Ovary (tissue), 9 donors: Measurements from ENCODE around the gene PTPRK. TPM values are rescaled to one million over a fixed set of nuclear protein-coding genes. Genes with fewer than 3 reads are reported as not detected.

ENCODE experiments used
- DNase-seq, 5 donors: peaks; one replicate each; pipeline ENCODE4 v3.0.0-alpha.2; 2019 to 2020
- H3K27ac ChIP-seq, 2 donors: fragments of 200-600 bp; one replicate each; pipeline versions ENCODE4 v1.5.1 to v1.8.0; 2019 to 2022
- H3K27me3 ChIP-seq: fragments of 200-600 bp; one replicate; pipeline ENCODE4 v1.8.0; 2022
- H3K36me3 ChIP-seq: fragments of 200-600 bp; sonication (generic); one replicate; pipeline ENCODE4 v1.5.1; 2019
- H3K4me1 ChIP-seq: one replicate; pipeline ENCODE4 v1.8.1; 2013; ENCODE audit warnings: mild to moderate bottlenecking, moderate library complexity; ENCODE audit not compliant: insufficient read depth
- H3K4me3 ChIP-seq: fragments of 200-600 bp; sonication (generic); one replicate; pipeline ENCODE4 v1.5.1; 2017
- H3K9me3 ChIP-seq, 2 donors: fragments of 200-600 bp in 1 of 2; sonication (generic) in 1 of 2; one replicate each; pipeline versions ENCODE4 v1.5.1 to v1.8.1; 2013 to 2019; ENCODE audit warnings: mild to moderate bottlenecking in 1 of 2, moderate library complexity in 1 of 2
- CTCF ChIP-seq, 3 donors: fragments of 450-650 bp in 2 of 3; fragments of 200-600 bp in 1 of 3; IDR thresholded peaks; one replicate each; pipeline versions ENCODE4 v1.5.1 to v1.8.0; 2016 to 2022; ENCODE audit warnings: antibody characterized with exemption in 3 of 3, mild to moderate bottlenecking in 1 of 3
- EP300 ChIP-seq: sonication (generic); formaldehyde crosslinking; IDR thresholded peaks from one replicate; pipeline ENCODE4 v1.6.1; 2017; ENCODE audit warnings: antibody characterized with exemption
- POLR2A ChIP-seq: fragments of 450-650 bp; IDR thresholded peaks from one replicate; pipeline ENCODE4 v1.6.1; 2017; ENCODE audit warnings: antibody characterized with exemption, mild to moderate bottlenecking, moderate library complexity
- WGBS, 3 donors: extraction: QIAGEN DNeasy Blood & Tissue Kit in 1 of 3; methylation state at CpG; one replicate each; pipeline versions ENCODE4 v1.1.5 to v1.1.7; 2013 to 2017; 5-methylcytosine and 5-hydroxymethylcytosine counted together
- intact Hi-C, 4 donors: fragments of 100-400 bp; cut with DNase I; formaldehyde crosslinking; loops; one replicate each; pipeline versions ENCODE4 v1.11.0 to v1.15.1; 2022 to 2023
- polyA plus RNA-seq, 2 donors: library from polyadenylated mRNA; stranded (reverse); fragments of 200-250 nt in 1 of 2; fragments of 350-450 nt in 1 of 2; fragmentation: Illumina TruSeq in 1 of 2; extraction: RNeasy Lipid Tissue Mini Kit (QIAGEN cat#74804) in 1 of 2; gene quantifications; one replicate each; pipeline ENCODE4 v1.2.3, GENCODE V29; 2013 to 2014
- total RNA-seq, 7 donors: library from RNA; depleted of rRNA in 2 of 7; stranded (reverse); fragments of >200 nt in 2 of 7; fragmentation: NEBNext Ultra II Directional in 3 of 7; extraction: Animal tissue kit (Norgen Biotek cat#: 25700) in 3 of 7; gene quantifications; one replicate each; pipeline versions ENCODE4 v1.1.0 to v1.2.4, GENCODE V29; 2016 to 2023
- donor health status: DM: no; HTN: no; CAD: no; lungs with moderate emphysema.
- donor health status: DM: no; HTN: no; CAD: no.
- donor health status: Bipolar disorder and iron deficiency.
- donor health status: DM: yes; HTN: yes; CAD: no.
- donor health status: DM: no; HTN: no; CAD: no.
- donor health status: DM: yes; HTN: yes; CAD: no.

The PTPRK gene
- total and polyA plus RNA-seq, 9 donors: 24.0 to 50.7 (median 44.1) TPM

DNA sequence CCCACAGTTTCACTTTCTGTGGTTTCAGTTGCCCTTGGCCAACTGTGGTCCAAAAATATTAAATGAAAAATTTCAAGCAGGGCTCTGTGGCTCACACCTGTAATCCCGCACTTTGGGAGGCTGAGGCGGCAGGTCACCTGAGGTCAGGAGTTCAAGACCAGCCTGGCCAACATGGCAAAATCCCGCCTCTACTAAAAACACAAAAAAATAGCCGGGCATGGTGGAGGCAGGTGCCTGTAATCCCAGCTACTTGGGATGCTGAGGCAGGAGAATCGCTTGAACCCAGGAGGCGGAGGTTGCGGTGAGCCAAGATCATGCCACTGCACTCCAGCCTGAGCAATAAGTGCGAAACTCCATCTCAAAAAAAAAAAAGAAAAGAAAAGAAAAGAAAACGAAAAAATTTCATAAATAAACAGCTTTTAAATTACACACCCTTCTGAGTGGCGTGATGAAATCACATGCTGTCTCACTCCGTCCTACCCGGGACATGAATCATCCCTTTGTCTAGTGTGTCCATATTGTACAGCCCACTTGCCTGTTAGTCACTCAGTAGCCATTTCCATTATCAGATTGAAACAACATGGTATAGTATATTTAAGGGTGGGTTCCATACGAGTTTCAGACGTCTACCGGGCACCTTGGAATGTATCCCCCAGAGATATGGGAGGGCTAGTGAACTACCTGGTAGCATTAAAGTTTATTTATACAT is 11.7 kb downstream of the PTPRK start:
- no peak for TF ChIP-seq POLR2A
- no peak for TF ChIP-seq EP300
- TF ChIP-seq CTCF (IDR thresholded peaks at IDR 0.05): no peak
- intact Hi-C loops: no loop called here
- H3K27me3 ChIP-seq: no peaks in the 10 kb centered on the region
- H3K27ac ChIP-seq: no peak overlapping the region
- peaks cover 11% of the 10 kb centered on the region for H3K4me1 ChIP-seq
- no peak for DNase-seq
- no peak overlapping the region for H3K4me3 ChIP-seq
- H3K9me3 ChIP-seq: no peaks in the 10 kb centered on the region
- WGBS, 3 donors: 94 to 95% (median 94%) methylated on average over 15 of the region's 15 CpGs
- H3K36me3 ChIP-seq: no peaks in the 10 kb centered on the region

DNA sequence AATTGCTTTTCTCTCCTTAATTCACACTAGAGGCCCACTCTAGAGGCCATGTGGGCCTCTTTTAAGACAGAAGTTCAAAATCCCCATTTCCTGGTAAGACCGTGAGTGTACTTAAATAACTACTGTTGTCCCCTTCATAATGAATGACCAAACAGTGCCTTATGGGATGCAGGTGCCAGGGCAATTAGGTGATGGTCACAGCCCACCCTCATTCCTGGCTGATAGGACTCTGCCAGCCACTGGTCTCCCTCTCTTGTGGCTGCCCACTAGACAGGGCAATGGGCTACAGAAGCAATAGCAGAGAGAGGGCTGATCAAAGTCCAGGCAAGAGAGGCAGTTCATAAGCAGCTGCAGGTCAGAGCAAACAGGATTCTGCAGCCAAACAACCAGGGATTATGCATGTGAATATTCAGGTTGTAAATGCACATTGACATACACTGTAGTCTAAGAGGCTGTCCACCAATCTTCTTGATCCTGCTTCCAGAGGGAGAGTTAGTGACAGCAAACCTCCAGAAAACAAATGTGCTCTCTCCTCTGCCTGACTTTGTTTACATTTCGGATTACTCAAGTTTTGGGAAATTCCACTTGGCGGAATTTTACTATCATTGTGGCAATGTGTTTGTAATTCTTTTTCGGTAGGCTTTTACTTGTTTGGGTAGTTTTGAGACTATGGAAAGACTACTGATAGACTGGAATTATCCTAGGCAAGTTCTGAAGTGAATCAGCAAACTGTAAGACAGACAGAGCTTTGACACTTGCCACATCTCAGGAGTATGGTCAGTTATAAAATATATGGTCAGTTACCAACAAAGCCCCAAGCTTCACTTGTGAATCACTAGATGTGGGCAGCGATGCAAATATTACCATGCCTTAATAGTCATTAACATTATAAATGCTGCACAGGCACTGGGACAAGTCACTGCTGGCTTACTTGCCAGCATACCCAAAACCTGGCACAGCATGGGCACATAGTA is 12.8 kb downstream of the PTPRK start:
- Histone ChIP-seq H3K27ac (no peak overlapping the region), H3K27me3 (no peaks in the 10 kb centered on the region)
- intact Hi-C loops: no loop called here

GRCh38 chr6:128505603-128506002 is 14.8 kb downstream of the PTPRK start:
- intact Hi-C loops: no loop called here
- TF ChIP-seq POLR2A (no peak), CTCF (IDR thresholded peaks at IDR 0.05) (no peak), EP300 (no peak)
- H3K27me3 ChIP-seq: no peaks in the 10 kb centered on the region
- H3K4me1 ChIP-seq: peaks cover 7% of the 10 kb centered on the region
- H3K36me3 ChIP-seq: no peaks in the 10 kb centered on the region
- no peak overlapping the region for H3K4me3 ChIP-seq
- no peak for DNase-seq
- H3K9me3 ChIP-seq: no peaks in the 10 kb centered on the region
- WGBS, 3 donors: 36 to 55% (median 44%) methylated on average over 2 of the region's 2 CpGs
- no peak overlapping the region for H3K27ac ChIP-seq

More for the DNA sequence above, 12.8 kb downstream of the PTPRK start:
- Histone ChIP-seq H3K9me3 (no peaks in the 10 kb centered on the region), H3K4me3 (no peak overlapping the region), H3K4me1 (peaks cover 11% of the 10 kb centered on the region), H3K36me3 (no peaks in the 10 kb centered on the region)
- no peak for DNase-seq
- WGBS, 3 donors: 44 to 74% (median 47%) methylated on average over 5 of the region's 5 CpGs
- TF ChIP-seq CTCF (IDR thresholded peaks at IDR 0.05) (no peak), EP300 (no peak), POLR2A (no peak)

- Histone ChIP-seq H3K27me3 (no peaks in the 10 kb centered on the region), H3K9me3 (no peaks in the 10 kb centered on the region), H3K36me3 (no peaks in the 10 kb centered on the region), H3K4me1 (peaks cover 8% of the 10 kb centered on the region), H3K4me3 (no peak overlapping the region), H3K27ac (no peak overlapping the region)
- intact Hi-C loops: no loop called here
- TF ChIP-seq EP300 (no peak), CTCF (IDR thresholded peaks at IDR 0.05) (no peak), POLR2A (no peak)
- DNase-seq: no peak
- WGBS, 3 donors: 71 to 79% (median 78%) methylated on average over 3 of the region's 3 CpGs
Observed at GRCh38 chr6:128504003-128504654, 16.3 kb downstream of the PTPRK start.
